ENCODE results near the gene CELF1.

- TF ChIP-seq, protein P1, sequence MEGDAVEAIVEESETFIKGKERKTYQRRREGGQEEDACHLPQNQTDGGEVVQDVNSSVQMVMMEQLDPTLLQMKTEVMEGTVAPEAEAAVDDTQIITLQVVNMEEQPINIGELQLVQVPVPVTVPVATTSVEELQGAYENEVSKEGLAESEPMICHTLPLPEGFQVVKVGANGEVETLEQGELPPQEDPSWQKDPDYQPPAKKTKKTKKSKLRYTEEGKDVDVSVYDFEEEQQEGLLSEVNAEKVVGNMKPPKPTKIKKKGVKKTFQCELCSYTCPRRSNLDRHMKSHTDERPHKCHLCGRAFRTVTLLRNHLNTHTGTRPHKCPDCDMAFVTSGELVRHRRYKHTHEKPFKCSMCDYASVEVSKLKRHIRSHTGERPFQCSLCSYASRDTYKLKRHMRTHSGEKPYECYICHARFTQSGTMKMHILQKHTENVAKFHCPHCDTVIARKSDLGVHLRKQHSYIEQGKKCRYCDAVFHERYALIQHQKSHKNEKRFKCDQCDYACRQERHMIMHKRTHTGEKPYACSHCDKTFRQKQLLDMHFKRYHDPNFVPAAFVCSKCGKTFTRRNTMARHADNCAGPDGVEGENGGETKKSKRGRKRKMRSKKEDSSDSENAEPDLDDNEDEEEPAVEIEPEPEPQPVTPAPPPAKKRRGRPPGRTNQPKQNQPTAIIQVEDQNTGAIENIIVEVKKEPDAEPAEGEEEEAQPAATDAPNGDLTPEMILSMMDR (conservative IDR thresholded peaks at IDR 0.05 in 1 of 2, IDR thresholded peaks at IDR 0.05 in 1 of 2; ENCODE audit: low read depth in 1 of 2, low read length in 2 of 2): no peak
- TF ChIP-seq EZH2 (IDR thresholded peaks at IDR 0.05; ENCODE audit: low read length, missing control alignments): no peak
Measured at GRCh38 chr11:47468598-47469214, 84.2 kb downstream of the CELF1 start.

Data from fibroblast of lung (primary cell).